HG02759 (cell line): ENCODE results near the gene PRH2.

Experiments used
- ATAC-seq: cut with Tn5 transposase; IDR thresholded peaks from one replicate; pipeline ENCODE4 v1.9.1; 2021; ENCODE audit warnings: mild to moderate bottlenecking, moderate library complexity; ENCODE audit not compliant: unreplicated experiment

PRH2 gene

GRCh38 chr12:10959804-10960203 lies 30.8 kb downstream of the PRH2 start:
- no peak for ATAC-seq

- no peak for ATAC-seq
Observed at GRCh38 chr12:10960211-10960610, 31.2 kb downstream of the PRH2 start.

GRCh38 chr12:10965476-10965875 lies 36.4 kb downstream of the PRH2 start:
- no peak for ATAC-seq

DNA sequence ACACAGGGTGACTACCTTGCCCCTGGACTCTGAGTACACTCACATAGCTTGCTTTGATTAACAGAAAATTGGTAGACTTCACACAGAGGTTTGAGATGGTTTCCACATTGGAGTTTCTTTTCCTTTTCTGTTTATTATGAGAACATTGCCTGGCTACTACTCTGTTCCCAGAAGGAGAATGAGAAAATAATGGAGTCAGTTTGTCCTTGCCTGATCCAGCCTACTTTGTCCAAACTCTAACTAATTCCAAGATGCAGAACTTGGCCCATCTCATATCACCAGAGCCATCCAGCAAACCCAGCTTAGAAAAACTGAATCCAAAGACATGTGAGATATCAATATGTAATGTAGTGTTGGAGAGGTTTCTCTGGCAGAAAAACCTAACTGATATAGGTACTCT lies 37.3 kb downstream of the PRH2 start:
- ATAC-seq = no peak

DNA sequence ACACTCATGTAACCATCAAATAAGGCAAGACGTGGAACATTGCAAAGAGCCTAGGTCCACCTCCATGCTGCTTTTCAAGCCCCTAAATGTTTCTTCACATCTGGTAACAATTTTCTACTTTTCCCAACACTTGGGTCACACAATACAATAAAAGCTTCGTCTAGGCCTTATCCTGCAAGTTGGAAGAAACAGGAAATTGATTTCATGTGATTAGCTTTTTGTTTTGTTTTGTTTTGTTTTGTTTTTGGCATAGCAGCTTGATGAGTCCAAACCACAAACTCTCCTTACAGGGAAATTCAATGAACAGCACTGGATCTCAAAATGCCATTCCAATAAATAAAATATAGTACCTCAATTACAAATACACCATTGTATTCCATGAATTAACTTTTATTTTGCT lies 38.4 kb downstream of the PRH2 start:
- ATAC-seq = no peak

- ATAC-seq = no peak
Observed at GRCh38 chr12:10968765-10969456, 39.9 kb downstream of the PRH2 start.

DNA sequence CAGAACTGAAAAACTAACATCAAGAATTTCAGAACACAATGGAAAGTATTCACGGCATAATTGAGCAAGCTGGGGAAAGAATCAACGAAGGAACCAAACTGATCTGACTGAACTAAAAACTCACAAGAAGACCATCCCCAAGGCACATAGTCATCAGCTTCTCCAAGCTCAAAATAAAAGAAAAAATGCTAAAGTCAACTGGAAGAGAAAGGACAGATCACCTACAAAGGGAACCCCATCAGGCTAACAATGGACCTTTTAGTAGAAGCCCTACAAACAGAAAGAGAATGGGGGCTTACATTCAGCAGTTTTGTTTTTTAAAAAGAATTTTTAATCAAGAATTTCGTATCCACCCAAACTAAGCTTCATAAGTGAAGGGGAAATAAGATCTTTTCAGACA lies 45.9 kb downstream of the PRH2 start:
- ATAC-seq = no peak

- ATAC-seq = no peak
Observed at GRCh38 chr12:10982244-10982643, 53.2 kb downstream of the PRH2 start.
